Activated naive CD4-positive, alpha-beta T cell treated with Interleukin-2 at 50 U/mL for 16 hours (primary cell): Measurements from ENCODE around the gene RCN1.
"Not testable (repeated sequence)": the region's sequence is repeated elsewhere in the genome, so short reads cannot be mapped to it uniquely, and the experiment has no call there.

Experiments
- DNase-seq: peaks from one replicate; pipeline ENCODE4 v3.0.0-alpha.2; 2020

Gene RCN1

DNA sequence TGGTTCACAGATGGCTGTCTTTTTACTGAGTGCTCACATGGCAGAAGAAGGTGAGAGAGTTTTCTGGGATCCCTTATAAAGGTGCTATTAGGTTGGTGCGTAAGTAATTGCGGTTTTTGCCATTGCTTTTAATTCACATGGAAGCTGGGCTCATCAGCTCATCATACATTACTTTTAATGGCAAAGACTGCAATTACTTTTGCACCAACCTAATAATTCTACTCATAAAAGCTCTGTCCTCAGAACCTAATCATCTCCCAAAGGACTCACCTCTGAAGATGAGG lies 23.0 kb downstream of the RCN1 start:
- DNase-seq: no peak

DNA sequence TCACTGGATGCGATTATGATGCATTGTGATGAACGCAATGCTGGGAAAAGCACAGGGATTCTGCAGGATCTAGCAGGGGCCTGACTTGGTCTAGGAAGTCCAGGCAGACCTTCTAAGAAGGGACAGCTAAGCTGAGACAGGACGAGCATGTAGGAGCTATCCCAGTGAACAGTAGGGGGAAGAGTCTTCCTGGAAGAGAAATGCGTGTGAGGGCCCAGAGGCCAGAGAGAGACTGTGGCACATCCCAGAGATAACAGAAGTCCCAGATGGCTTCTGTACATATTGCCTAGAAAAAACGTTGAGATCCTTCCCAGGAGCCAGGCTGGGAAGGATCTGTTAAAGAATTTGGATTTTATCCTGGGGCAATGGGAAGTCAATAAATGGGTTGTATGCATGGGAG lies 24.6 kb downstream of the RCN1 start:
- DNase-seq: no peak

DNA sequence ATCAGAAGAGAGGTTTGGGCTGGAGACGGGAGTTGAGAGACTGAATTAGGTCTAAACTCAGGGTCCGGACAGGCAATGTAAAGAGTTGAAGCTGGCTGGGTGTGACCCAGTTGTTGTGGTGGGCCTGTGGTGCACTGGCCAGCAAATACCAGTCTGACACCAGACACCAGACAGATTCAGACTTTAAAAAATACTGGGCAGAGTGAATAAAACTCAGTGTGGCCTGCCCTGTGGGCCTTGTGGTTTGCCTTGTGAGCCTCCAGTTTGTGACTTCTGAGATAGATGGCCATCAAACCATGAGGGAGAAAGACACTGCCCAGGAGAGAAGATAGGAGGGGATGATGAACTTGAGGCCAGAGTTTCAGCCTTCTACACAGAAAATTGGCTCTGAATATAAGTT lies 25.8 kb downstream of the RCN1 start:
- DNase-seq: no peak

GRCh38 chr11:32118025-32118974 lies 27.4 kb downstream of the RCN1 start:
- no peak for DNase-seq

GRCh38 chr11:32119139-32119538 lies 28.3 kb downstream of the RCN1 start:
- not testable (repeated sequence) for DNase-seq

DNA sequence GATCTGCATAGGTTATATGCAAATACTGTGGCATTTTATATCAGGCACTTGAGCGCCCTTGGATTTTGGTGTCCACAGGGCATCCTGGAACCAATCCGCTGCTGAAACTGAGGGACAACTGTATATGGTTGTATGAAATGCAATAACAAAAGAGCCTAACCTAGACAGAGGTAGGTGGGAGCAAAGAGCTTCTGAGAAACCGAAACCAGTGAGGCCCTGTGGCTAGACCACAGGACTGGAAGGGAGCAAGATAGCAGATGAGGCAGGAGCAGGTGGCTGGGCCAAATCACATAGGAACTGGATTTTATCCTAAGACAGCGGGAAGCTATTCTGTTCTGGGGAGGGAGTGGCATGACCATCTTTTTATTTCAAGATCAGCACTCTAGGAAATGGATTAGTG lies 30.1 kb downstream of the RCN1 start:
- DNase-seq: no peak

- DNase-seq: no peak
Measured at GRCh38 chr11:32122200-32122599, 31.3 kb downstream of the RCN1 start.

- no peak for DNase-seq
Measured at GRCh38 chr11:32131321-32131720, 40.4 kb downstream of the RCN1 start.

- no peak for DNase-seq
Measured at GRCh38 chr11:32136657-32137056, 45.8 kb downstream of the RCN1 start.

DNA sequence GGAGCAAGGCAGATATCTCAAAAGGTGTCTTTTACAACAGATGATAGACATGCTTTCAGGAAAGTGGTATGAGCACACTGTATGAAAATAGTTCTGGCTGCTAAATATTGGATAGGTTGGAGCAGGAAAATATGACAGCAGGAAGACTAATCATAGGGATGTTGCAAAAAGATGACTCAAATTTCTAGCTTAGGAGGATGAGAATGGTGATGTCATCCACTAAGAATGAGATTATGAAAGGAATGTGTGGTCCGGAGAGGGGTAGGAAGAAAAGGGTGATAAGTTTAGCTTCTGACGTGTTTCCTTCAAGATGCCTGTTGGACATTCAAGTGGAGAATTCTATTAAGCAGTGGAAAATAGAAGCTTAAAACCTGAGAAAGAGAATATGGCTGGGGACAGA lies 46.4 kb downstream of the RCN1 start:
- DNase-seq: no peak

DNA sequence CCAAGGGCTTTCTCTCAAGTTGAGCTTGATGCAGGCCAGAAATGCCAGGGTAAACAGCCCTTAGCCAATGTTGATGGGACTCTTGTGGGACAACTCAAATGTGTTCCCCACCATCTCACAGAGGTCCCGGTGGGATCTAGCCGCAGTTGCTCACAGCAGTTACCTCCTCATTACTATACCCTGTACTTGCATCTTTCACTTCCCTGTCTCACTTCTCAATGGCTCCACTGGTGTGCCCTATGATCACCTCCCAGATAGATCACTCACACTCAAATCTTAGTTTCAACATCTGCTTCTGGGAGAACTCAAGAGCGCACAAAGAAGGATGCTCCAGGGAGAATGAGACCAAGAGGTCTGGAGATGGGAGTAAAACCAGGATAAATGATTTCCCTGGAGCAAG lies 47.0 kb downstream of the RCN1 start:
- DNase-seq: no peak

GRCh38 chr11:32138902-32139301 lies 48.0 kb downstream of the RCN1 start:
- DNase-seq: no peak

DNA sequence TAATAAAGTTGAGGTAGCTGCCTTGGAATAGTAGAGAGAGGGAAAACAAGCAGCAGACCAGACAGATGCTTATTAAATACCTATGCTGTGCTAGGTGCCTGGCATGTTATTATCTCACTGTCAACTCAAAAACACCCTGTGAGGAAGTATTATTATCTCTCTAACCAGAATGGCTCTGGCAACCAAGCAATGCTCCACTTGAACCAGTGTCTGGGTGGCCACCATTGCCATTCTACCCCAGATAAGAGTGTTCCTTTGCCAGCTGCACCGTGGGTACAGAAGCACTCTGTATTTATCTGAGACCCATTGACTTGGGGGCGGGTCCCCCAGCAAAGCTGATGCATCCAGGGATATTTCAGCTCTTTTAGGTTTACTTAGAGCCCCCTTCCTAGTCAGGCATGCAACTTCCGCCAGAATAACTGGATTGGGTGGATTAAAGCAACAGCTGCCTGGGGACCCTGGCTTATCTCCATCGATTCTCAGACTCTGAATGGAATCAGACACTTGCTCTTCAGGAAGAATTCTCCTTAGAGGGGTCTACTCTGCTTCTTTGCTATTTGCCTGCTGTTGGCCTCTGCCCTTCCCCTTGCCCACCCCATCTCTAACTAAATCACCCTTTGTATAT lies 49.1 kb downstream of the RCN1 start:
- no peak for DNase-seq

- DNase-seq: no peak
Measured at GRCh38 chr11:32141745-32142546, 51.1 kb downstream of the RCN1 start.

GRCh38 chr11:32143378-32143777 lies 52.5 kb downstream of the RCN1 start:
- DNase-seq: no peak

GRCh38 chr11:32145282-32145681 lies 54.4 kb downstream of the RCN1 start:
- DNase-seq: no peak

DNA sequence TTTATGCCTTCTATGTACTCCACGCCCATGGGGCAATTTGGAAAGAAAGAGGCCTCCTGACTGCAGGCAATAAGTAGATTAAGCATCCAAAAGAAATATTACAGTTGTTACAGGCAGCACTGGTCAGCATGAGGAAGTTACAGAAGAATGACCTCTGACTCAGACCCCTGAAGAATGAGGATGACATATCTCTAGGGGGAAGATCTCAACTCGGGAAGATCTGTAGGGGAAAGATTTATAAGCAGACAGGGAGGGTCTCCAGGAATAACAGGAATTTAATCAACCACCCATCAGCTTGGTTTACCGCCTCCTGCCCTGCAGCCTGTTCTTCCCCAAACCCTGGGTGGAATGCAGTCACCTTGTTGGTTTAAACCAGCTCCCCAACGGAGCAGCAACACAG lies 58.0 kb downstream of the RCN1 start:
- DNase-seq: no peak

DNA sequence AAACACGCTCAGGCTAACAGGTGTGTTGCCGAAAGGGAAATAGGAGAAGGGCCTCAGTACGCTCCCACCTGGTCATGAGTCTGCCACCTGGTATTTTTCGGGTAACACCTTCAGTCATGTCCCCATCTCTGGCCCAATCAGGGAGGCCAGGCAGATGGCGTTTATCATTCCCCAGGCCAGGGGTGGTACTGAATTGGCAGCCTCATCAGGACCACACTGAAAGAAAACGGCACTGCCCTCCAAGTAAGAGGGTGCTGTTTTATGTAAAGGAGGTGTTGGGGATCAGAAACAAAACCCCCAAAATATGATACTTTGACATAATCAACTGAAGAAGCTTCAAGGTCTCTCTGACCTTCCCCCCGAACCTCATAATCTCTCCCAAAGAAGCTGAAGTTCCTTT lies 58.9 kb downstream of the RCN1 start:
- no peak for DNase-seq

DNA sequence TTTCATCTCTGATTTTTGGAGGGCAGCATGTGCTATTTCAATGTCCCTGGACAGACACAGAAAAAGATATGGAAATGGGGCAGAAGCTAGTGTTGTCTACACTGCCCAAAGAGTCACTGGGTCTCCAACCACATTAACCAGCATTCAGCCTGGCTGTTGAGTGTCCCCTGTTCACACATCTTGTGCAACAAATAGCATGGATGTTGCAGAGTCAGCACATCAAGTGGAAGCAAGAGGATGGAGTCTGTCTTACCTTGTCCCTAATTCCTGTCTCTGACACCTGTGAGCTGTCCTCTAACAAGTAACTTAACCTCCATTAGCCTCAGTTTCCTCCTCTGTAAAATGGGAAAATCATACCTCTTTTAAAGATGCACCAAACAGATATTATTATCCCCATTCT lies 60.2 kb downstream of the RCN1 start:
- no peak for DNase-seq

GRCh38 chr11:32152216-32152615 lies 61.3 kb downstream of the RCN1 start:
- DNase-seq: no peak

DNA sequence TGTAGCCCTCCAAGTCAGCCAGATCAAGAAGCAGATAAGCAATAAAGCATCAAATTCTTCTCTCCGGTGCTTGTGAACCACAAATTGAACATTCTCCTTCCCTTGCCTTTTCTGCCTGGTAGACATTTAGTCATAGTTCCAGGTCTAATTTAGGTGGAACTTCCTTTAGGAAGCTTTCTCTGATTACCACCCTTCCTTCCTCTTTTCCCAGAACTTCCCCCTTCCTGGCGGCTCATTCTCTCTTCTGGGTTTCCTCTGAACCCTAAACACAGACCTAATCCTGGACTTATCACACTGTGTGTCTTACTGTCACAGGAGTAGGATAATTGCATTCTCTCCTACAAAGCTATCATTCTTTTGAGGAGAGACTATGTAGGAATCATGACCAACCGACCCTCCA lies 61.9 kb downstream of the RCN1 start:
- no peak for DNase-seq

- DNase-seq: no peak
Measured at GRCh38 chr11:32153747-32154146, 62.9 kb downstream of the RCN1 start.

DNA sequence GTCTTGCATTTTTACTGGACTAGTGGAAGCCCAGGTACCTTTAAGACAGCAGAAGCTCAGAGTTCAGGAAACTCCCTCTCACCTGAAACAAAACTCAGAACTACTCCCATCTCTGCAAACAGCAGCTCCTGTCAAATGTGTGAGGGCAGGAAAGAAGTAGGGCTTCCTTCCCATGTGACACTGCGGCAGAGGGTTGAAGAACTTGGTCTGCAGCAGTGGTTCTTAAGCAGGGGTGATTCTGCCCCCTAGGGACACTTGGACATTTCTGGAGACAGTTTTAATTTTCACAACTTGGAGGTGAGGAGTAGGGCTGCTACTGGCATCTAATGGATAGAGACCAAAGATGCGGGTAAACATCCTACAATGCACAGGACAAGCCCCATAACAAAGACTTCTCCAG lies 63.4 kb downstream of the RCN1 start:
- DNase-seq: no peak
